HepG2 (cell line): ENCODE data around the gene ACSM5. TPM values are rescaled to one million over a fixed set of nuclear protein-coding genes. Genes with fewer than 3 reads are reported as not detected.

Source experiments
- ATF7 ChIP-seq, 2 experiments: fragments of 450-650 bp in 1 of 2; sonication (generic) in 1 of 2; formaldehyde crosslinking in 1 of 2; IDR thresholded peaks; 2 replicates each; pipeline versions ENCODE4 v1.4.0 to v1.6.1; 2016 to 2020; ENCODE audit warnings: antibody characterized with exemption in 1 of 2, mild to moderate bottlenecking in 1 of 2, missing genetic modification reagents in 1 of 2
- CREBL2 ChIP-seq: sonication (generic); formaldehyde crosslinking; IDR thresholded peaks from 2 replicates; pipeline ENCODE4 v1.8.1; 2023; ENCODE audit warnings: missing genetic modification reagents, mild to moderate bottlenecking, borderline replicate concordance
- MATR3 ChIP-seq: sonication (generic); formaldehyde crosslinking; IDR thresholded peaks from 2 replicates; pipeline ENCODE4 v1.4.0; 2020; ENCODE audit warnings: missing genetic modification reagents
- MYC ChIP-seq: sonication (generic); formaldehyde crosslinking; IDR thresholded peaks from 2 replicates; pipeline ENCODE4 v1.9.0; 2021; ENCODE audit warnings: missing genetic modification reagents, borderline replicate concordance
- NCOR1 ChIP-seq: fragments of 200-600 bp; sonication (generic); IDR thresholded peaks from 2 replicates; pipeline ENCODE4 v1.7.0; 2017; ENCODE audit warnings: antibody characterized with exemption, low read length, borderline replicate concordance
- NFE2L1 ChIP-seq: sonication (generic); formaldehyde crosslinking; IDR thresholded peaks from 2 replicates; pipeline ENCODE4 v1.4.0; 2020; ENCODE audit warnings: missing genetic modification reagents, mild to moderate bottlenecking, borderline replicate concordance
- NFIB ChIP-seq: sonication (generic); formaldehyde crosslinking; IDR thresholded peaks from 2 replicates; pipeline ENCODE4 v1.9.0; 2021; ENCODE audit warnings: missing genetic modification reagents, mild to moderate bottlenecking, borderline replicate concordance
- PATZ1 ChIP-seq: sonication (generic); formaldehyde crosslinking; IDR thresholded peaks from 2 replicates; pipeline ENCODE4 v1.4.0; 2020; ENCODE audit warnings: missing genetic modification reagents
- RAD51 ChIP-seq: fragments of 450-650 bp; IDR thresholded peaks from 2 replicates; pipeline ENCODE4 v1.6.1; 2016; ENCODE audit warnings: borderline replicate concordance
- SIX1 ChIP-seq: sonication (generic); formaldehyde crosslinking; IDR thresholded peaks from 2 replicates; pipeline ENCODE4 v1.4.0; 2020; ENCODE audit warnings: missing genetic modification reagents, borderline replicate concordance
- TEAD3 ChIP-seq: optimal IDR thresholded peaks from 2 replicates; pipeline ENCODE3; 2016; ENCODE audit warnings: borderline replicate concordance
- ZBTB38 ChIP-seq: sonication (generic); formaldehyde crosslinking; IDR thresholded peaks from 2 replicates; pipeline ENCODE4 v1.5.1; 2020; ENCODE audit warnings: mild to moderate bottlenecking, missing genetic modification reagents
- ZNF138 ChIP-seq: sonication (generic); formaldehyde crosslinking; IDR thresholded peaks from 2 replicates; pipeline ENCODE4 v1.5.0; 2020; ENCODE audit warnings: mild to moderate bottlenecking, low read depth, missing genetic modification reagents
- ZNF143 ChIP-seq: sonication (generic); formaldehyde crosslinking; IDR thresholded peaks from 2 replicates; pipeline ENCODE4 v1.4.0; 2020; ENCODE audit warnings: missing genetic modification reagents
- ZNF235 ChIP-seq: sonication (generic); formaldehyde crosslinking; IDR thresholded peaks from 2 replicates; pipeline ENCODE4 v1.8.1; 2023; ENCODE audit warnings: mild to moderate bottlenecking, missing genetic modification reagents, borderline replicate concordance
- ZNF260 ChIP-seq: sonication (generic); formaldehyde crosslinking; IDR thresholded peaks from 2 replicates; pipeline ENCODE4 v1.4.0; 2020; ENCODE audit warnings: missing genetic modification reagents, low read depth, mild to moderate bottlenecking, borderline replicate concordance
- ZNF280D ChIP-seq: sonication (generic); formaldehyde crosslinking; IDR thresholded peaks from 2 replicates; pipeline ENCODE4 v1.5.1; 2020; ENCODE audit warnings: mild to moderate bottlenecking, missing genetic modification reagents
- ZNF609 ChIP-seq: sonication (generic); formaldehyde crosslinking; IDR thresholded peaks from 2 replicates; pipeline ENCODE4 v1.4.0; 2020; ENCODE audit warnings: mild to moderate bottlenecking, missing genetic modification reagents, borderline replicate concordance
- polyA plus RNA-seq, 8 experiments: library from polyadenylated mRNA; depleted of rRNA in 3 of 8; stranded (reverse) in 7 of 8; unstranded in 1 of 8; fragments of >200 nt; fragmentation: Illumina TruSeq in 4 of 8; extraction: Trizol in 4 of 8; gene quantifications; 2 replicates each; pipeline versions ENCODE4 v1.2.1 to v1.2.3, GENCODE V29; 2011 to 2016; ENCODE audit warnings: low read depth in 4 of 8, missing spikeins in 1 of 8, mixed read lengths in 1 of 8; ENCODE audit not compliant: insufficient read depth in 1 of 8
- total RNA-seq, 5 experiments: library from RNA; depleted of rRNA; stranded (reverse); fragments of >200 nt; fragmentation: Illumina TruSeq; extraction: Trizol; gene quantifications; 2 replicates each; pipeline ENCODE4 v1.2.3, GENCODE V29; 2016; ENCODE audit warnings: low read depth in 1 of 5

ACSM5 gene
- total and polyA plus RNA-seq, 2 of the 13 experiments (the other 11 are each of a cell fraction or from before 2014, with no cell fraction given) = 9.1 to 15.0 TPM

GRCh38 chr16:20424129-20424866, 15.0 kb downstream of the ACSM5 start (continued):
- TF ChIP-seq ZNF609 (CRISPR knock-in tag) (peak; percentile 78; the same call in 1 of the 2 replicates), NFIB (CRISPR knock-in tag) (no peak), NFE2L1 (CRISPR knock-in tag) (no peak), NCOR1 (peak; percentile 79; the same call in 1 of the 2 replicates), ATF7 (IDR thresholded peaks at IDR 0.05) (no peak), ATF7 (CRISPR knock-in tag; IDR thresholded peaks at IDR 0.05) (no peak; the same call in 1 of the 2 replicates), TEAD3 (peak; percentile 83), CREBL2 (CRISPR knock-in tag) (0 out of 2 replicates have a peak, but pooled peaks have one; percentile 72), PATZ1 (CRISPR knock-in tag) (peak; percentile 98), SIX1 (peak; percentile 74; the same call in 1 of the 2 replicates), RAD51 (peak; percentile 20; the same call in 1 of the 2 replicates), ZNF235 (no peak), ZNF280D (CRISPR knock-in tag) (peak; percentile 89; the same call in 1 of the 2 replicates), MYC (CRISPR knock-in tag) (no peak; the same call in 1 of the 2 replicates), MATR3 (CRISPR knock-in tag) (no peak), ZNF138 (CRISPR knock-in tag) (no peak), ZBTB38 (no peak), ZNF143 (CRISPR knock-in tag) (no peak), ZNF260 (CRISPR knock-in tag) (no peak)
